NCI-H146 treated with DMSO at 0.1 percent for 48 hours (cell line): Measurements from ENCODE around the gene AFF3.
A peak's percentile ranks its signal among the peaks of the same experiment; 100 is the strongest.

ENCODE experiments used
- DNase-seq: peaks from one replicate; lab custom pipeline; 2025; ENCODE audit not compliant: unreplicated experiment; lab: John Stamatoyannopoulos, UW

Gene AFF3

GRCh38 chr2:99898336-99899048 lies 243.9 kb downstream of the AFF3 start:
- DNase-seq: no peak

DNA sequence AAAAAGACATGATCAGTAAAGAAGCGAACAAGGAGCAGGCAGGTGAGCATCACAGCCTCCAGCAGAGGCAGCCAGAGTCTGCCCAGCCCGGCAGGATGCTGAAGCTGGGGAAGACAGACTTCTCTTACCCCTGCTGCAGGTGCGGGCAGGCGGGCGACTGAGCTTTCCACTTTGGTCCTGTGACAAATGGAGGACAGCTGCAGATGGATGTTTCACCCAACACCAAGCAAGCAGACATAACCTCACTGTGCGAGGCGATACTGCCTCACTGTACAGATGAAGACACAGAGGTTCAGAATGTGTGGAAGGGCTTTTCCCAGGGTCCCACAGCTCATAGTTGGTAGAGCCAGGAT lies 251.0 kb downstream of the AFF3 start:
- DNase-seq: no peak

- DNase-seq: no peak
Measured at GRCh38 chr2:99890568-99891427, 251.6 kb downstream of the AFF3 start.

DNA sequence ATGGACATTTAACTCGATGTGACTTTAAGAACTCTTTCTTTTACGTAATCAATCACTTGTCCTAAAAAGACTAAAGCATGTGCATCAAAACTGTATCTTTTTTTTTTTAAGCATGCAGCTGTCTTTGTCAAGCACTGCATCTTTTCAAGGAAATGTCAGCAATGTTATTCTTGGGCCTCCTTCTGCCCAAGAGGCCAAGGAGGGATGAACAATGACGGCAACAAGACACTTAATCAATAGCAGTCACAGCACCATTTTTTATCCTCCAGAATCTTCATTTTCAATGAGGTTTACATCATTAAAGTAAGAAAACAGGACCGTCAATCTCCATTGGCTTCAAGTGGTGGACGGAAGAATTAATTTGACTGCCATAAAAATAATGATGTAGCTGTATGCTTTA lies 253.8 kb downstream of the AFF3 start:
- no peak for DNase-seq

DNA sequence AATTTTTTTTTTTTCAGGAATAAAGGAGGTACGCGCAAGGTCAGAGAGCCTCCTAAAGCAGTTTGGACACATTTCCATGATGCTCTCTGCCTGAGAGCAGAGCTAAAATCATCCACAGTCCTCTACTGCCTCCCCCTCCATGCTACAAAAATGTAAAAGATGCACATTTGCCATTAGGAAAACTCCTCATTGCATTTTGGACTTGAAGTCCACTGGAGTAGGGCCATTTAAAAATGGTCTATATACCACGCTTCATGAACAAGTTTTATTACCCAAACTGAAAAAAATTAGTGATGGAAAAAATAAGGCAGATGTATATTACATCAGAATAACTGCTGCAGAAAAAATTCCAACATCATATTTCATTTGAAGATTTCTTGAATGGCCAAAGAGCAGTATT lies 256.0 kb downstream of the AFF3 start:
- DNase-seq: no peak

GRCh38 chr2:99883358-99883757 lies 259.0 kb downstream of the AFF3 start:
- DNase-seq: no peak

DNA sequence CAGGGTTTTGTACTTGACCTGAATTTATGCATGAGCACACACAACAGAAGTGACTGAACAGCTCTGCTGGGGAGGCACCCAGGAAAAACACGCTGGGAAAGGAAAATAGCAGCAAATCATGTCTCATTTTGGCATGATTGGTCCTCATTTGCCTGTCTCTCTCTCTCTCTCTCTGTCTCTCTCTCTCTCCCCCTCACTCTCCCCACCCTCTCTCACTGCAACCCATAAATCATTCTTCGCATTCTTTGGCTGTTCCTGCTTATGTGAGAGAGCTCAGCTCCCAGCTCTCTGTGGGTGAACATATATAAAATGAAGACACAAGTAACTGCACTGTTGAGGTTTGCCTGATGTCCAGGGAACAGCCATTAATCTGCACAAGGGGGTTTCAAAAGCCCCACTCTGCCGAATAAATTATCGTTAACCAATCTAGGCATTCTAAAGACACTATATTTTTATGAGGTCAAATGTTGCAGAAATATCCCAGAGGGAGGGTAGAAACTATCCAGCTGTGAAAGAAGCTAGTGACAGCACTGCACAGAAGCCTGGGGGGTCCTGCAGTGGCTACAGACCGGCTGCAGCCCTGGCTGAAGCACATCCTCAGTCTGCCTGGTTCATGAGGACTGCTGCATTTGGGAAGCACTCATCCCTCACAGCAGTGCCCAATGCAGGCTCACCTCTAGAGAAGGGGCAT lies 260.3 kb downstream of the AFF3 start:
- DNase-seq: peak; percentile 92

DNA sequence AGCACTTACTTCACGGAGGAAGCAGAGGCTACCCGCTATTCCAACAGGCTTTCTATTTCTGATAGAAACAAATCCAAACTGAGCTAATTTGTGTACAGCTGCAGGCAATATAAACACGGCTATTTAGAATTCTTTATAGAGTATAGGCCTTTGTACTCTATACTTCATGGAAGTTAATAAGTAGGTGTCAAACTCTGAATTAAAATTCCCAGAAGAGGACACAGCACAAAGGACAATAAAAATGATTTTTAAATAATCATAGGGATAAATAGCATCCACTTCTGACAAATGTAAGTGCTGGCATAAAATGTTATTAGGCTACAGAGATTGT lies 261.5 kb downstream of the AFF3 start:
- no peak for DNase-seq

- DNase-seq: peak; percentile 28
Measured at GRCh38 chr2:99880148-99880963, 262.0 kb downstream of the AFF3 start.

GRCh38 chr2:99879481-99879880 lies 262.9 kb downstream of the AFF3 start:
- no peak for DNase-seq

GRCh38 chr2:99878581-99879350 lies 263.6 kb downstream of the AFF3 start:
- no peak for DNase-seq

GRCh38 chr2:99877963-99878362 lies 264.4 kb downstream of the AFF3 start:
- DNase-seq: no peak

- DNase-seq: no peak
Measured at GRCh38 chr2:99876956-99877355, 265.4 kb downstream of the AFF3 start.

- no peak for DNase-seq
Measured at GRCh38 chr2:99875627-99876201, 266.7 kb downstream of the AFF3 start.

DNA sequence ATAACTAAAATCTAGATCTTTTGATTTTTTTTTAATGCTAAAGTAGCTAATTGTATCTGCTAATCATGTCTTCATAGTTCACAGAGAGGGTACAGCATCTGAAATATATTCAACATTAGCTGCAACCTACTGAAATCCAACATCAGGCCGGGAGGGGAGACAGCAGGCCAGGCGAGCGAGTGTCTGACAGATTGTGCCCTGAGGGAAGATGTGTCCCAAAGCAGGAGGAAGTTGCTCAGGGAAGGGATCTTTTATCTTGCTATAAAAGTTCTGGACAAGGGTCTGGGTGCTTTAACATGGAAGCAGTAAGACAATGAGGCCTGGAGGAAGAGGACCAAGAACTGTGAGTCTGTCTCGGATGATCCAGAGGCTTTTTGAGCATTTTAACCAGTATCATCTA lies 274.1 kb downstream of the AFF3 start:
- DNase-seq: no peak

GRCh38 chr2:99867770-99868169 lies 274.6 kb downstream of the AFF3 start:
- DNase-seq: no peak

- no peak for DNase-seq
Measured at GRCh38 chr2:99865818-99866676, 276.3 kb downstream of the AFF3 start.

DNA sequence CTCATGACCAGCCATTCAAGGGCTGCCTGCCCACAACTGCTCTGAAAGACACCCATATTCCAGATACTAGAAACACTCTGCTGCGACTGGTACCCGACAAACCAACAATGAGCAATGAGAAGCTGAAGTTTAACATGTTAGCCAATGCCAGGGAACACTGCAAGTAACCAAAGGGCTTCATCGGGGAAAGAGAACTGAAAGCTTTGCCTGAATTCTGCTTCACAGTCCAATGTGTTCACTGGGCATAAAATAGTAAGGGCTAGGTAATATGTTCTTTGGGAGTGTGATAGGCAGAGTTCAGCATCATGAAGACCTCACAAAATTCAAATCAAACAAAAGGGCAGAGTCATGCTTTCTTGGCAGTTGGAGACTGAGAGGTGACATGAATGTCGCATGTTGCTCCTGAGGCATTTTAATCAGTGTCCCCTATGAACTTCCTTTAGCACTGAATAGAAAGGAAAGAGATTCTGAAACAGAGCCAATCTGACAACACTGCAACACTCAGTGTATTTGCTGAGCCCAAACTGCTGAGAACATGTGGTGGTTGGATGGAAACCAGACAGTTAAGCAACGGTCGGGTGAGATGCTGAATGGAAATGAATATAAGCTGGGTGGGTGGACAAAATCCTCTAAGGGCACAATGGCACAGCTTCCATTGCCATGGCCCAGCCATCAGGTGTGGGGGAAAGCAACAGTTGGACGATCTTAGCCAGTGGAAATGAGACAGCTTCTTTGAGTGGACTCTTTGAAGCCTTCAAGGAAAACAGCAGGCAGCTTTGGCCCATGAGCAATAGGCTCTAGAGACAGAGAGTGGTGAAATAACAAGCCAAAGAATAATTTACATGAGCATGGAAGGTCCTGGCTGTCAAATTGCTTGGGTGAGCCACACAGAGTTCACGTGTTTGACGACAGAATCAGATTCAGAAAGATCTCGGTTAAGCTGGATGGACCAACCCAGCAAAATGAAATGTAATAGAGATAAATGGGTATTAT lies 277.5 kb downstream of the AFF3 start:
- DNase-seq: no peak
